Raji (cell line): ENCODE results near the gene SLC16A7.

Experiments used
- POLR2A ChIP-seq: IDR thresholded peaks from 2 replicates; pipeline ENCODE4 v1.6.1; 2011; ENCODE audit warnings: low read depth, low read length, control low read depth; ENCODE audit not compliant: insufficient read depth

Gene SLC16A7

GRCh38 chr12:59733200-59733599, 137.4 kb downstream of the SLC16A7 start:
- no peak for TF ChIP-seq POLR2A

GRCh38 chr12:59734371-59734770, 138.5 kb downstream of the SLC16A7 start:
- no peak for TF ChIP-seq POLR2A

GRCh38 chr12:59735231-59735630, 139.4 kb downstream of the SLC16A7 start:
- no peak for TF ChIP-seq POLR2A

GRCh38 chr12:59736359-59736758, 140.5 kb downstream of the SLC16A7 start:
- no peak for TF ChIP-seq POLR2A

- TF ChIP-seq POLR2A: no peak
Observed at GRCh38 chr12:59736786-59737185, 141.0 kb downstream of the SLC16A7 start.

- no peak for TF ChIP-seq POLR2A
Observed at GRCh38 chr12:59737725-59738463, 142.1 kb downstream of the SLC16A7 start.

- TF ChIP-seq POLR2A: no peak
Observed at GRCh38 chr12:59742841-59743240, 147.0 kb downstream of the SLC16A7 start.

GRCh38 chr12:59744564-59744963, 148.7 kb downstream of the SLC16A7 start:
- no peak for TF ChIP-seq POLR2A

GRCh38 chr12:59761542-59761941, 165.7 kb downstream of the SLC16A7 start:
- no peak for TF ChIP-seq POLR2A

GRCh38 chr12:59763835-59764234, 168.0 kb downstream of the SLC16A7 start:
- no peak for TF ChIP-seq POLR2A

- no peak for TF ChIP-seq POLR2A
Observed at GRCh38 chr12:59768031-59768430, 172.2 kb downstream of the SLC16A7 start.

GRCh38 chr12:59780605-59781135, 184.8 kb downstream of the SLC16A7 start:
- TF ChIP-seq POLR2A: no peak

GRCh38 chr12:59787610-59788009, 191.8 kb downstream of the SLC16A7 start:
- TF ChIP-seq POLR2A: no peak

- no peak for TF ChIP-seq POLR2A
Observed at GRCh38 chr12:59792647-59793046, 196.8 kb downstream of the SLC16A7 start.

GRCh38 chr12:59803735-59804134, 207.9 kb downstream of the SLC16A7 start:
- no peak for TF ChIP-seq POLR2A

- TF ChIP-seq POLR2A: no peak
Observed at GRCh38 chr12:59808317-59808910, 212.6 kb downstream of the SLC16A7 start.
